Activated T-cell treated with anti-CD3 and anti-CD28 coated beads, Interleukin-2, amount 50 U/mL, for 48 hours (primary cell): ENCODE measurements around the gene CNGA3.

ENCODE experiments used
- DNase-seq, 2 experiments: peaks; one replicate each; pipeline ENCODE4 v3.0.0-alpha.2; 2020

Gene CNGA3

GRCh38 chr2:98329549-98329948 is 16.7 kb upstream of the CNGA3 start:
- DNase-seq, result no peak

GRCh38 chr2:98332989-98333388 is 13.3 kb upstream of the CNGA3 start:
- no peak for DNase-seq

- DNase-seq, result no peak
Observed at GRCh38 chr2:98333922-98334321, 12.3 kb upstream of the CNGA3 start.

GRCh38 chr2:98334439-98335078 is 11.7 kb upstream of the CNGA3 start:
- no peak for DNase-seq

- no peak for DNase-seq
Observed at GRCh38 chr2:98335271-98335670, 11.0 kb upstream of the CNGA3 start.

- DNase-seq, result no peak
Observed at GRCh38 chr2:98341241-98341640, 5.0 kb upstream of the CNGA3 start.

- no peak for DNase-seq
Observed at GRCh38 chr2:98343285-98343684, 3.0 kb upstream of the CNGA3 start.

- DNase-seq, result no peak
Observed at GRCh38 chr2:98347298-98348065, 1.2 kb downstream of the CNGA3 start.

GRCh38 chr2:98348066-98348561 is 1.9 kb downstream of the CNGA3 start:
- no peak for DNase-seq

- DNase-seq, result no peak
Observed at GRCh38 chr2:98350411-98350810, 4.2 kb downstream of the CNGA3 start.

GRCh38 chr2:98355881-98356280 is 9.6 kb downstream of the CNGA3 start:
- no peak for DNase-seq

- DNase-seq, result no peak
Observed at GRCh38 chr2:98356729-98357128, 10.5 kb downstream of the CNGA3 start.

- DNase-seq, result no peak
Observed at GRCh38 chr2:98357849-98358248, 11.6 kb downstream of the CNGA3 start.

GRCh38 chr2:98359986-98360385 is 13.7 kb downstream of the CNGA3 start:
- no peak for DNase-seq

- DNase-seq, result no peak
Observed at GRCh38 chr2:98367721-98368120, 21.5 kb downstream of the CNGA3 start.

- no peak for DNase-seq
Observed at GRCh38 chr2:98369710-98370239, 23.5 kb downstream of the CNGA3 start.

- DNase-seq, result no peak
Observed at GRCh38 chr2:98372121-98372520, 25.9 kb downstream of the CNGA3 start.

GRCh38 chr2:98372579-98372978 is 26.3 kb downstream of the CNGA3 start:
- no peak for DNase-seq

GRCh38 chr2:98374286-98374685 is 28.0 kb downstream of the CNGA3 start:
- DNase-seq, result no peak

- DNase-seq, result no peak
Observed at GRCh38 chr2:98374958-98375570, 28.8 kb downstream of the CNGA3 start.

GRCh38 chr2:98376301-98376910 is 30.1 kb downstream of the CNGA3 start:
- no peak for DNase-seq

- DNase-seq, result no peak
Observed at GRCh38 chr2:98376996-98377395, 30.7 kb downstream of the CNGA3 start.

GRCh38 chr2:98377544-98377943 is 31.3 kb downstream of the CNGA3 start:
- DNase-seq, result no peak
